Measurements from ENCODE around the gene KCTD1. TPM values are rescaled to one million over a fixed set of nuclear protein-coding genes. Genes with fewer than 3 reads are reported as not detected.

KCTD1 gene
- total RNA-seq, 2 experiments from 2014 or later, result 3.2 to 4.2 TPM

DNA sequence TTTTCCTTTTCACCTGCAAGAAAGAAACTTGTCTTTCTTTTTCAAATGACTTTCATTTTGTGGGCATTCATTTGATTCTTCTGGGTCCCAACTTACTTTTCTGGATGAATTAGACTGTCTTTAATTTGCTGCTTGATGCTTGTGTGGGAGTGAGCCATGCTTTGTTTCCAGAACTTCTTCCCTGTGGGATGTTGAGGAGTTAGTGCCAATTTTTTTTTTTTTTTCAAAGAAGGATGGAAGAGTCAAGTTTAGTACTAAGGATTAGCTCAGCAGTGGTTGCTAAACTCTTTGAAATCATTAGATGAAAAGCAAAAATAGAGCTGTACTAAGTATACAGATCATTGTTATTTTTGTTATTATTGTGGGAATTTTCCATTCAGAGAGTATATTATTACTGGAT is 17.2 kb upstream of the KCTD1 start:
- ChIA-PET CTCF (no interaction called here), POLR2A (no interaction called here)
- Mint-ChIP-seq H3K4me3 (no peak overlapping the region), H3K4me1 (no peaks in the 10 kb centered on the region), H3K27me3 (peaks cover 7% of the 10 kb centered on the region), H3K9me3 (ENCODE audit: low read depth) (no peaks in the 10 kb centered on the region), H3K36me3 (ENCODE audit: low read depth) (no peaks in the 10 kb centered on the region), H3K27ac (no peak overlapping the region)
- DNase-seq (no peak), ATAC-seq (no peak)
- intact Hi-C loops (cut with DNase I, micrococcal nuclease), result loop anchor here in 1 of 2 experiments (10.0 kb wide), 1 partner anchor 59 kb away; no protein-coding TSS in a partner anchor

DNA sequence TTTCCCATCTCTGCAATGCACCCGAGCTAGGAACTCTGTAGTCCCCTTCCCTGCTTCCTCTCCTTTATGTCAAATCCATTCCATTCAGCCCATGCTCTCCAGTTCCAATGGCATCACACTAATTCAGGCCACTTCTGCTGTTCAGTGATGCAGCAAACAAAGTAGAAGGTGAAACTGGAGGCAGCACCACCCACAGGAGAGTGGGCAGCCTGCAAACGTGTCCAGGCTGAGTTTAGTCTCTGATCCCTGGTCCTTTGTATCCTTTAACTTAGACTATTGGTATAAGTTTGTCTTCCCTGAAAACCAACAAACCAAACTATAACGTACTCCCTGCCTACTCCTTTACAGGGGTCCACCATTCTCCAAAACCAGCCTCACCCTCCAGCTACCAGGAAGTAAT is 14.7 kb upstream of the KCTD1 start:
- no peak for DNase-seq
- ChIA-PET CTCF (no interaction called here), POLR2A (no interaction called here)
- H3K27me3 Mint-ChIP-seq, result peaks cover 7% of the 10 kb centered on the region
- intact Hi-C loops (cut with DNase I, micrococcal nuclease), result loop anchor here in 1 of 2 experiments (10.0 kb wide), 1 partner anchor 62 kb away; no protein-coding TSS in a partner anchor
- H3K27ac Mint-ChIP-seq, result no peak overlapping the region
- no peak overlapping the region for H3K4me3 Mint-ChIP-seq
- no peaks in the 10 kb centered on the region for H3K9me3 Mint-ChIP-seq (ENCODE audit: low read depth)
- no peaks in the 10 kb centered on the region for H3K36me3 Mint-ChIP-seq (ENCODE audit: low read depth)
- ATAC-seq, result no peak
- no peaks in the 10 kb centered on the region for H3K4me1 Mint-ChIP-seq

DNA sequence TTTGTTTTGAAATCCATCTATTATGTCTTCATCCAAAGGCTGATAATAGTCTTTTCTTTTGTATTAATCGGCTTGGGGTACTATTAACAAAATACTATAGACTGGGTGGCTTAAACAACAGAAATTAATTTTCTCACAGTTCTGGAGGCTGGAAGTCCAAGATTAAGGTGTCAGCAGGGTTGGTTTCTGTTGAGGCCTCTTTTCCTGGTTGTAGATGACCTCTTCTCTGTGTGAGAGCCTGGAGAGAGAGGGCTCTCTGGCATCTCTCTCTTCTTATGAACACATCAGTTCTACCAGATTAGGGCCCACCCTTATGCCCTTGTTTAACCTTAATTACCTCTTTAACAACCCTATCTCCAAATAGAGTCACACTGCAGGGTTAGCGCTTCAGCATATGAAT is 14.2 kb upstream of the KCTD1 start:
- Mint-ChIP-seq H3K36me3 (ENCODE audit: low read depth) (no peaks in the 10 kb centered on the region), H3K27ac (no peak overlapping the region), H3K9me3 (ENCODE audit: low read depth) (no peaks in the 10 kb centered on the region), H3K4me3 (no peak overlapping the region), H3K4me1 (no peaks in the 10 kb centered on the region), H3K27me3 (peaks cover 7% of the 10 kb centered on the region)
- CTCF ChIA-PET, result no interaction called here
- ATAC-seq (no peak), DNase-seq (no peak)
- intact Hi-C loops (cut with DNase I, micrococcal nuclease), result loop anchor here in 1 of 2 experiments (10.0 kb wide), 1 partner anchor 62 kb away; no protein-coding TSS in a partner anchor
- POLR2A ChIA-PET, result no interaction called here

DNA sequence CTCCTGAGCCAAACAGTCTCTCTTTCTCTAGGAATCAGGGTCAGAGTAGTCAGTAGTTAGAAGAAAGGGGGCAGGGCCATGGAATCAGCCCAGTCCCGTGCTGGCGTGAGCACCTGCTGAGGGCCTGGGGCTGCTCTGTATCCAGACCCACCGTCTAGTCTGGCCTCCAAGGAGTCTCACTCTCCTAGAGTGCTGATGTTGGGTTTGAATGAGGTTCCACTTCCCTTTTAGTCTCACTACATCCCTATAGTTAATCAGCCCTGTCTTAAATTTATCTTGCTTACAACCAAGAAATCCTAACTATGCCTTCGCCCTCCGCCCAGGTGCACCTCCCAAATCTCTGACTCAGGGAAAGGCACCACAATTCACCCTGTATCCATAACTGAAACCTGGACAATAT is 13.4 kb upstream of the KCTD1 start:
- POLR2A ChIA-PET, result no interaction called here
- H3K27me3 Mint-ChIP-seq, result peaks cover 7% of the 10 kb centered on the region
- H3K4me3 Mint-ChIP-seq, result no peak overlapping the region
- no peaks in the 10 kb centered on the region for H3K9me3 Mint-ChIP-seq (ENCODE audit: low read depth)
- no peak for ATAC-seq
- intact Hi-C loops (cut with DNase I, micrococcal nuclease), result loop anchor here in 1 of 2 experiments (10.0 kb wide), 1 partner anchor 63 kb away; no protein-coding TSS in a partner anchor
- H3K4me1 Mint-ChIP-seq, result no peaks in the 10 kb centered on the region
- no peaks in the 10 kb centered on the region for H3K36me3 Mint-ChIP-seq (ENCODE audit: low read depth)
- no peak for DNase-seq
- H3K27ac Mint-ChIP-seq, result no peak overlapping the region
- CTCF ChIA-PET, result no interaction called here

DNA sequence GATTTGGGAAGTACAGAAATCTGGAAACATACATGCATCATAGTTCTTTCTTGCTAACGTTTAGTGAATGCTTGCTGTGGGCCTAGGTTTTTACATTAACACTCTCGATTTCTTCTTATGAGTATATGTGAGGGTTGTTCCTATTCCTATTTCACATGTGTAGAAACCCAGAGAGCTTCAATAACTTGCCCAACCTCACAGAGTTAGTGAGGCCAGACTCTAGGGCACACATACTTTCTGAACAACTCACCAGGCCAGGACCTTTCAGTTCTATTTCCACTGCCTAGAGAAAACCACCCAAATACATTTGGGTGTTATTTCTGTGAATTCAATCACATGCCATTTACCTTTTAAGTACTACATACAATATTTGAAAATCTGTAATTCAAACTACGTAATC is 8.2 kb upstream of the KCTD1 start:
- ChIA-PET POLR2A (no interaction called here), CTCF (no interaction called here)
- Mint-ChIP-seq H3K27ac (no peak overlapping the region), H3K4me1 (peaks cover under 1% of the 10 kb centered on the region), H3K9me3 (ENCODE audit: low read depth) (no peaks in the 10 kb centered on the region), H3K4me3 (no peak overlapping the region), H3K27me3 (peaks cover 27% of the 10 kb centered on the region), H3K36me3 (ENCODE audit: low read depth) (no peaks in the 10 kb centered on the region)
- DNase-seq, result no peak
- intact Hi-C loops (cut with DNase I, micrococcal nuclease), result no loop called here
- ATAC-seq, result no peak

DNA sequence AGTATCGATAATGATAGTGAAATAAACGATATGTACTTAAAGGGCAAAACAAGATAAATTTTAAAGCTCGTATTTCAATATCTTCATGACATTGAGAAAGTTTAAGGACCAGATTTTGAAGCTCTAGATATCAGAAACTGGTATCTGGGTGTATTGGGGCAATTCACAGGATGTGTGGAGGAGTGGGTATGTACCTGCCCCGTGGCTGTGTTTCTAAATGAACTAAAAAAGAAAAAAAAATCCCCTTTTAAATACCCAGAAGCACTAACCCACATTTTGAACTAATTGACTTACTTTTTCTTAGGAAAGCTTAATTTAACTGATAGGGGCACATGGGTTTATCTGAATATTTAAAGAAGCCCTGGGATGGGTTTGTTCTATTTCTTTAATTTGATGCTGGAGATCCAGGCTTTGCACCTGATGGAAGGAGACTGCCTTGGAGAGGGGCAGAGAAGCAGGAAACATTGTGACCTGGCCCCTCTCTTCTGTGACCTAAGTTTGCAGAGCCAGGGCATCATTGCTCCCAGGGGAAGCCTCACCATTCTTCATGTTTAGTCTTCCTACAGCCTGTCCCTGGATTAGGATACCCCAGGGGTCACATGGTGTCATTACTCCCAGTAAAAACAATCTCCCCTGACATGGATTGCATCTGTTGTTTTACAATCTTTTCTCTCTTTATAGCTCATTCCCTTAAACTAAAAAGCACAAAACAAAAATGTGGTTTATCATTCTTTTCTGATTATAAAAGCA is 7.6 kb upstream of the KCTD1 start:
- no peak overlapping the region for H3K27ac Mint-ChIP-seq
- POLR2A ChIA-PET, result no interaction called here
- intact Hi-C loops (cut with DNase I, micrococcal nuclease), result no loop called here

DNA sequence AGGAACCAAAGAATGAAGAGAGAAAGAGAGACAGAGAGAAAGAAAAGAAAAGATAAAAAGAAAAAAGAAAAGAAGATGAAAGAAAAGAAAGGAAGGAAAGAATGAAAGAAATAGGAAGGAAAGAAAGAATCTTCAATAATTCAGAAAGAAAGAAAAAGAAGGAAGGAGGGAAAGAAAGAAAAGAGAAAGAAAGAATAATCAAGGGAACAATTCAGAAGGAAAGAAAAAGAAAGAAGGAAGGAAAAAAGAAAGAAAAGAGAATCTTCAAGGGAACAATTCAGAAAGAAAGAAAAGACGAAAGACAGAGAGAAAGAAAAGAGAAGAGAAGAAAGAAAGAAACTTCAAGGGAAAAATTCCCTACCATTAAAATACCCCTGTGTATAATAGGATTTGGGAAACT is 5.6 kb upstream of the KCTD1 start:
- H3K27me3 Mint-ChIP-seq, result peaks cover 42% of the 10 kb centered on the region
- H3K4me1 Mint-ChIP-seq, result peaks cover 11% of the 10 kb centered on the region
- ATAC-seq (no peak), DNase-seq (no peak)
- POLR2A ChIA-PET, result no interaction called here
- CTCF ChIA-PET, result no interaction called here
- H3K4me3 Mint-ChIP-seq, result no peak overlapping the region
- no peak overlapping the region for H3K27ac Mint-ChIP-seq
- H3K36me3 Mint-ChIP-seq (ENCODE audit: low read depth), result no peaks in the 10 kb centered on the region
- H3K9me3 Mint-ChIP-seq (ENCODE audit: low read depth), result no peaks in the 10 kb centered on the region
- intact Hi-C loops (cut with DNase I, micrococcal nuclease), result loop anchor here in 1 of 2 experiments (5.0 kb wide), 1 partner anchor 103 kb away; no protein-coding TSS in a partner anchor

More for the DNA sequence above, 7.6 kb upstream of the KCTD1 start:
- peaks cover 33% of the 10 kb centered on the region for H3K27me3 Mint-ChIP-seq
- DNase-seq (no peak), ATAC-seq (no peak)
- peaks cover 3% of the 10 kb centered on the region for H3K4me1 Mint-ChIP-seq
- H3K9me3 Mint-ChIP-seq (ENCODE audit: low read depth), result no peaks in the 10 kb centered on the region
- CTCF ChIA-PET, result interaction anchor here (0.6 kb wide), 1 partner anchor 90 kb away, joined by 3 read pairs; no protein-coding TSS in a partner anchor
- no peaks in the 10 kb centered on the region for H3K36me3 Mint-ChIP-seq (ENCODE audit: low read depth)
- no peak overlapping the region for H3K4me3 Mint-ChIP-seq

DNA sequence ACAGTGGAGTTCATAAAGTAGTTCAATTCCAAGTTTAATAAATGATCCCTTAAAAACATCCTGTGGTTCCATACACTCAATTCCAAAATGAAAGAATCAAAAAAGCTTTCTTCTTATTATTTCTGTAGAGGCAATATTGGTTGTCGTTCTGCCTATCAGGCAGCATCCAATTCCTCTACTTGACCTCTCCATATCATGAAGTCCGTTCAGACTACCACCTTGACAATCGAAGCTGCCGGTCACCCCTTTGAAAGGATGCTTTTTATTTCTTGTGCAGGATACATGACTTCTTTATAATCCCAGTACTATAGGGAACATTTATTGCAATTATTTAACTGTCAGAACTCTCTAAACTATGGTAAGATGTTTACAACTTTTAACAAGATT is 3.3 kb upstream of the KCTD1 start:
- ATAC-seq, result no peak
- CTCF ChIA-PET, result interaction anchor here (1.5 kb wide), 1 partner anchor 13 kb away, joined by 3 read pairs; no protein-coding TSS in a partner anchor
- peaks cover 11% of the 10 kb centered on the region for H3K4me1 Mint-ChIP-seq
- H3K36me3 Mint-ChIP-seq (ENCODE audit: low read depth), result peaks cover 6% of the 10 kb centered on the region
- POLR2A ChIA-PET, result no interaction called here
- H3K4me3 Mint-ChIP-seq, result no peak overlapping the region
- H3K27ac Mint-ChIP-seq, result no peak overlapping the region
- no peak for DNase-seq
- peaks cover 48% of the 10 kb centered on the region for H3K27me3 Mint-ChIP-seq
- intact Hi-C loops (cut with DNase I, micrococcal nuclease), result loop anchor here in 1 of 2 experiments (5.0 kb wide), 1 partner anchor 106 kb away; no protein-coding TSS in a partner anchor
- no peaks in the 10 kb centered on the region for H3K9me3 Mint-ChIP-seq (ENCODE audit: low read depth)

DNA sequence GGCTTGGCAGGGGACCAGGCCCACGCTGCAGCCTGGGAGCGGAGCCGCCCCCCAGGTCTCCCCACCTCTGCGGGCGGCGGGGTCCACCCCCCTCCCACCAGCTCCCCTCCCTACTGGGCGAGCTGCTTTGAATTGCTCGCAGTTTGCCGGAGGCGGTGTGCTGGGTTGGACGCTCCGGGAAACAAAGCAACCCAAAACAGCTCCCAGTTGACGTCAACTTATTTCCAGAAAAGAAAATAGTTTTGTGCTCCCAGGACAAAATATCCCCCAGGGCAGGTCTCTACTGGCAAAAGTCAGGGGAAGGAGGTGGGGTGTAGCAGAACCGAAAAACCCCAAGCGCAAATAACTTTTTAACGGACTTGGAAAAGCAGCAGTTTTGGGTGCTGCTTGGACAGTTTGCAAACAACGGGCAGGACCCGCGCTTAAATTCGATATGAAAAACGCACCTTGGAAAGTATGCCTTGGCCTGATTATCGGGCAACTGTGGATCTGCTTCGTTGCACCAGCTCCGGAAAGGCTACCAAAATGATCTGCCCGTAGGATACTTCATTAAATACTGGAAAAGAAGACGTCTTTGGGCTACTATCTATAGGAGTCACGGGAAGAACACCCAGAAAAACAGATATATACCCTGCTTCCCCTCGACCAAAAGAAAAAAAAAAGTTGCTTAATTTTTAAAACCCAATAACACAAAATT is 2.8 kb upstream of the KCTD1 start:
- peaks cover 16% of the 10 kb centered on the region for H3K4me1 Mint-ChIP-seq
- peaks cover 50% of the 10 kb centered on the region for H3K27me3 Mint-ChIP-seq
- CTCF ChIA-PET, result no interaction called here
- POLR2A ChIA-PET, result no interaction called here
- no peak overlapping the region for H3K27ac Mint-ChIP-seq
- H3K9me3 Mint-ChIP-seq (ENCODE audit: low read depth), result no peaks in the 10 kb centered on the region
- DNase-seq (no peak), ATAC-seq (no peak)
- peaks cover 8% of the 10 kb centered on the region for H3K36me3 Mint-ChIP-seq (ENCODE audit: low read depth)
- intact Hi-C loops (cut with DNase I, micrococcal nuclease), result loop anchor here in 1 of 2 experiments (5.0 kb wide), 1 partner anchor 106 kb away; no protein-coding TSS in a partner anchor
- no peak overlapping the region for H3K4me3 Mint-ChIP-seq

DNA sequence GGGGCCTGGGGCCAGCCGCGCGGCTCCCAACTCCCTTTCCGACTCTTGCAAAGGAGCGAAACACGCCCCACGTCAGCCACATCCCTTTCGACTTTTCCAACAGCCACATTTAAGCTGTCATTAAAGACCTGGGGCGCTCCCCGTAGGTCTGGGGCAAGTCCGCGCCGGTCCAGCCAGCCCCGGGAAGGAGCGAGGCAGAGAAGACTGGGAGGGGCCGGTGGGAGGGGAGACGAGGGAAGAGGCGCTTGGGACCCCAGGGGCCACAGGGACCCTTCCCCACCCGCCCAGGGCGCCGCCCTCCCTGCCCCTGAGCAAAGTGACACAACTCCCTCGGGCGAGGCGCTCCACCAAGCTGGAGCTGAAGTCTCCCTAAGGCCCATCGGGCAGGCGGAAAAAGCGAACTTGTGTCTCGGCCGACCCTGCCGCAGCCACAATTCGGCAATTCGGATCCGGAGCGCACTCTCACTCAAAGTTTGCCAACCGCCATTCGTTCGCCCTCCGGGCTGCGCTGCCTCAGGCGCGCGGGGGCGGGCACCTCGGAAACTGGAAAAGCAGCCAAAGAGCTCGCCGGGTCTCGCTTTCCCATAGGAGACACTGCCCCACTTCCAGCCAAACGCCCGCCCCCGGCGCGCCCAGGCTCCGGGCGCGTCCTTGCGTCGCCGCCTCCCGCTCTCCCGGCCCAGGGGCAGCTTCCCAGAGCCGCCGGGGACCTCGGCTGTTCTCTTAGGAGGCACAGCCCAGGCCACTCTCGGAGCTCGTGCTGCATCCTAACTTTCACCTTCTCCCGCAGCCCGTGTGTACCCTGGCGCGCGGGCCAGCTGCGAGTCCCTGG is 1.1 kb upstream of the KCTD1 start:
- ChIA-PET CTCF (no interaction called here), POLR2A (no interaction called here)
- ATAC-seq, result no peak
- peaks cover 21% of the 10 kb centered on the region for H3K4me1 Mint-ChIP-seq
- intact Hi-C loops (cut with DNase I, micrococcal nuclease), result loop anchor here (2.0 to 10.0 kb wide), 4 partner anchors 107 to 325 kb away; partner anchors contain the start of gene TAF4B (in 1 of the 2)
- DNase-seq, result peak; percentile 43
- peak overlapping the region; percentile 55 for H3K4me3 Mint-ChIP-seq
- no peak overlapping the region for H3K27ac Mint-ChIP-seq
- H3K27me3 Mint-ChIP-seq, result peaks cover 47% of the 10 kb centered on the region
- peaks cover 8% of the 10 kb centered on the region for H3K36me3 Mint-ChIP-seq (ENCODE audit: low read depth)
- H3K9me3 Mint-ChIP-seq (ENCODE audit: low read depth), result no peaks in the 10 kb centered on the region
